Kidney (tissue), 14 donors: ENCODE results near the gene ARHGEF28. TPM values are rescaled to one million over a fixed set of nuclear protein-coding genes. Genes with fewer than 3 reads are reported as not detected.

Source experiments
- DNase-seq, 5 donors: peaks; one replicate each; pipeline ENCODE4 v3.0.0-alpha.2; 2013 to 2020
- FAIRE-seq: peaks from 2 replicates; lab custom pipeline; 2012; peaks lifted over from hg19 to GRCh38; lab: Jason Lieb, UNC
- H3K27ac ChIP-seq, 2 donors: one replicate each; pipeline ENCODE4 v1.7.0; 2013; ENCODE audit warnings: low read depth in 2 of 2, low read length in 2 of 2, inconsistent platforms in 1 of 2
- H3K27me3 ChIP-seq: one replicate; pipeline ENCODE4 v1.7.1; 2013; ENCODE audit warnings: low read length, inconsistent platforms; ENCODE audit not compliant: control insufficient read depth, insufficient read depth
- H3K36me3 ChIP-seq, 3 donors: one replicate each; pipeline versions ENCODE4 v1.7.0 to v1.7.1; 2013; ENCODE audit warnings: low read length in 3 of 3, control low read depth in 1 of 3, inconsistent platforms in 1 of 3; ENCODE audit not compliant: insufficient read depth in 3 of 3, control insufficient read depth in 2 of 3
- H3K4me1 ChIP-seq, 3 donors: one replicate each; pipeline versions ENCODE4 v1.7.0 to v1.7.1; 2013; ENCODE audit warnings: low read length in 3 of 3, inconsistent platforms in 1 of 3, low read depth in 1 of 3; ENCODE audit not compliant: control insufficient read depth in 2 of 3, insufficient read depth in 2 of 3
- H3K4me3 ChIP-seq, 3 donors: one replicate each; pipeline versions ENCODE4 v1.7.0 to v1.8.1; 2013; ENCODE audit warnings: low read length in 3 of 3, control low read depth in 1 of 3, inconsistent platforms in 1 of 3
- H3K9ac ChIP-seq, 3 donors: one replicate each; pipeline versions ENCODE4 v1.7.0 to v1.7.1; 2013; ENCODE audit warnings: low read length in 3 of 3, control low read depth in 1 of 3, inconsistent platforms in 1 of 3
- H3K9me3 ChIP-seq, 3 donors: one replicate each; pipeline versions ENCODE4 v1.7.0 to v1.7.1; 2013; ENCODE audit warnings: low read length in 3 of 3, control low read depth in 1 of 3, inconsistent platforms in 1 of 3; ENCODE audit not compliant: control insufficient read depth in 2 of 3, insufficient read depth in 1 of 3
- intact Hi-C: fragments of 100-400 bp; cut with DNase I; formaldehyde crosslinking; loops from one replicate; pipeline ENCODE4 v1.11.1; 2022
- polyA plus RNA-seq: library from polyadenylated mRNA; stranded (reverse); fragments of 350-450 nt; fragmentation: Illumina TruSeq; extraction: RNeasy Lipid Tissue Mini Kit (QIAGEN cat#74804); gene quantifications from one replicate; pipeline ENCODE4 v1.2.3, GENCODE V29; 2014; ENCODE audit warnings: low read depth, low replicate concordance; ENCODE audit not compliant: insufficient read depth
- total RNA-seq: library from RNA; stranded (reverse); fragmentation: NEBNext Ultra II Directional; extraction: Animal tissue kit (Norgen Biotek cat#: 25700); gene quantifications from one replicate; pipeline ENCODE4 v1.2.1, GENCODE V29; 2021
- TF ChIP-seq, protein P1 (sequence below): IDR thresholded peaks from 3 replicates; pipeline ENCODE4 v1.5.1; 2012; ENCODE audit warnings: mild to moderate bottlenecking, moderate library complexity, borderline replicate concordance; ENCODE audit not compliant: insufficient read depth; ENCODE audit errors: extremely low read depth
- donor health status: control.
- donor health status: control.
- donor health status: control.
- donor health status: control.
- donor health status: control.
- donor health status: DM: yes; HTN: yes; CAD: no.
- donor health status: Normal renal cell carcinoma (clear cell type).

ARHGEF28 gene
- total and polyA plus RNA-seq, 2 donors from 2014 or later, result 21.9 to 66.3 TPM

DNA sequence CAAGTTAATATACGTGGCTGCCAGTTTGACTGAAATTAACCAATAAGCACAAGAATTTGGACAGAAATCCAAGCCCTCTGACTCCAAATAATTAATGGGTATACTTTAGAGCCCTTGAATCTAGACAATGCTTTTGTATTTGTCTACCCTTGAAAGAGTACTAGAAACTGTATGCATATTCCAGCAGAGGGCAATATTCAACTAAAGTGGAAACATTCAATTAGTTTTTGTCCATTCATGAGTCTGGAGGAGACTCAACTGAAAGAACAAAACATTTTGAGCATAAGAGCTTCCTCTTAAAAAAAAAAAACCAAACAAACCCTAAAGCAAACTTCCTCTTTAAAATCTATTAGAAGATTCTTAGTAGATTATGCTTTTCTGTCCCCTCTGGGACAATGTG is 157.8 kb downstream of the ARHGEF28 start:
- TF ChIP-seq, protein P1, sequence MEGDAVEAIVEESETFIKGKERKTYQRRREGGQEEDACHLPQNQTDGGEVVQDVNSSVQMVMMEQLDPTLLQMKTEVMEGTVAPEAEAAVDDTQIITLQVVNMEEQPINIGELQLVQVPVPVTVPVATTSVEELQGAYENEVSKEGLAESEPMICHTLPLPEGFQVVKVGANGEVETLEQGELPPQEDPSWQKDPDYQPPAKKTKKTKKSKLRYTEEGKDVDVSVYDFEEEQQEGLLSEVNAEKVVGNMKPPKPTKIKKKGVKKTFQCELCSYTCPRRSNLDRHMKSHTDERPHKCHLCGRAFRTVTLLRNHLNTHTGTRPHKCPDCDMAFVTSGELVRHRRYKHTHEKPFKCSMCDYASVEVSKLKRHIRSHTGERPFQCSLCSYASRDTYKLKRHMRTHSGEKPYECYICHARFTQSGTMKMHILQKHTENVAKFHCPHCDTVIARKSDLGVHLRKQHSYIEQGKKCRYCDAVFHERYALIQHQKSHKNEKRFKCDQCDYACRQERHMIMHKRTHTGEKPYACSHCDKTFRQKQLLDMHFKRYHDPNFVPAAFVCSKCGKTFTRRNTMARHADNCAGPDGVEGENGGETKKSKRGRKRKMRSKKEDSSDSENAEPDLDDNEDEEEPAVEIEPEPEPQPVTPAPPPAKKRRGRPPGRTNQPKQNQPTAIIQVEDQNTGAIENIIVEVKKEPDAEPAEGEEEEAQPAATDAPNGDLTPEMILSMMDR, result no peak
- Histone ChIP-seq H3K9ac (no peak overlapping the region), H3K27ac (no peak overlapping the region), H3K4me1 (no peaks in the 10 kb centered on the region), H3K9me3 (no peaks in the 10 kb centered on the region), H3K36me3 (no peaks in the 10 kb centered on the region), H3K27me3 (no peaks in the 10 kb centered on the region), H3K4me3 (no peak overlapping the region)
- DNase-seq, result peak in 2 of 5 donors; percentile 13 to 43
- FAIRE-seq, result peak; percentile 92
- intact Hi-C loops, result no loop called here

DNA sequence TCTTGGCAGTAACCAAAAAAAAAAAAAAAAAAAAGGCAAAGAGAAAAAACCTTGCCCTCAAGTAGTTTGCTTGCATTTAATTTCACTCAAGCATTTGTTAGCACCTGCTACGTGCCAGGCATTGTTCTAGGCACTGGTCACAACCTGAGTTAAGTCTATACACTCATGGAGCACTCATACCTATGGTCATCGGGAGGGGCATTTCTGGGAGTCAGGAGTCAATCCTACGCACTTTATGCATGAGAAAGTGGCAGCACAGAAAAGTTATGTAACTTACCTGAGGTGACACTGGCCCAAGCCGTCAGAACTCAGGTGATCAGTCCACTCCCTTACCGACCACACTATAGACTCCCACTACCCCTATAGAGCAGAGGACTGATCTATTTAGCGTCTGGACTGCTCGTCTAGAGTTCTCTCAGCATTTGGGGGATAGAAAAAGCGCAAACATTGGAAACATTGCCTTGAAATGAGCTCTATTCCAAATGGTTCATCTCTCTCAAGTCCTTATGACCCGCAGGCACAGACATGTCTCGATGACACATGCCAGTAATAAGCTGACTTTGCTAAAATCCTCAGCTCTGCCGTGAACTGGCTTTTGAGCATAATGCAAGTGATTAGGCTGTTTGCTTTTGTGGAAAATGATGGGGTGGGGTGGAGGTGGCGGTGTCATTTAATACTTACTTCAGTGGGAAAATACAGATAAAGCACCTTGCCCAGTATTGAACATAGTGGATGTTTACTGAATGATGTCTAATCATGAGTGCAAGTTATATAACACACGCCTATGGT is 160.2 kb downstream of the ARHGEF28 start:
- Histone ChIP-seq H3K4me3 (no peak overlapping the region), H3K36me3 (no peaks in the 10 kb centered on the region), H3K27me3 (no peaks in the 10 kb centered on the region), H3K27ac (no peak overlapping the region), H3K9me3 (no peaks in the 10 kb centered on the region), H3K4me1 (no peaks in the 10 kb centered on the region), H3K9ac (no peak overlapping the region)
- TF ChIP-seq, protein P1, result no peak
- intact Hi-C loops, result no loop called here
- FAIRE-seq (no peak), DNase-seq (no peak)

DNA sequence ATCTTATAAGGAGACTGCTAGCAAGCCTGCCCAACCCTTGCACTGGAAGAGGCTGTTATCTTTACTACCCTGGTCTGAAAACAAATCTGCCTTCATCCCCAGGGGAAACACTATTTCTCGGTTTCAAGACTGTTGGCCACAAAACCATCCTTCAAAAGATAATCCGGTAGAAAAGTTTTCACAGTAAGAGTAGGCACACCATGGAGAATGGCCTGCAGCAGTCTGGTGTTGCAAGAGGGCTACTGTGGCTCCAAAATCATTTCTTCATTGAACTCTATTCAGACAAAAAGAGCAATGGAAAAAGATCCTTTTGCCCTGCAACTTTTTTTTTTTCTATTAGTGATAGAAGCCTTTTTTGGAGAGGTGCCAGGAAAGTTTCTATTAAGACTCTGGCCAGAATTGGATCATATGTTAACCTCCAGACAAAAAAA is 163.9 kb downstream of the ARHGEF28 start:
- Histone ChIP-seq H3K36me3 (no peaks in the 10 kb centered on the region), H3K9me3 (no peaks in the 10 kb centered on the region), H3K4me3 (no peak overlapping the region), H3K27me3 (no peaks in the 10 kb centered on the region), H3K4me1 (peaks cover 0 to 2% (median 0%) of the 10 kb centered on the region in 3 donors), H3K9ac (no peak overlapping the region), H3K27ac (no peak overlapping the region)
- TF ChIP-seq, protein P1, result no peak
- DNase-seq (peak in 1 of 5 donors; percentile 41), FAIRE-seq (no peak)
- intact Hi-C loops, result loop anchor here (5.0 kb wide), 1 partner anchor 198 kb away; no protein-coding TSS in a partner anchor
